Fibroblast of pulmonary artery (primary cell): ENCODE results near the gene LDLR.
"Not testable (repeated sequence)": the region's sequence is repeated elsewhere in the genome, so short reads cannot be mapped to it uniquely, and the experiment has no call there.

ENCODE experiments used
- DNase-seq: peaks from one replicate; pipeline ENCODE4 v3.0.0-alpha.2; 2010; ENCODE audit warnings: low read depth
- H3K4me3 ChIP-seq: replicated peaks from 2 replicates; pipeline ENCODE4 v1.5.1; 2011; ENCODE audit warnings: low read depth, mild to moderate bottlenecking, control low read depth, low read length, moderate library complexity
- TF ChIP-seq, protein P1 (sequence below): IDR thresholded peaks from 2 replicates; pipeline ENCODE4 v1.5.1; 2011; ENCODE audit warnings: mild to moderate bottlenecking, control low read depth, low read length, inconsistent platforms; ENCODE audit errors: missing control alignments

LDLR gene

DNA sequence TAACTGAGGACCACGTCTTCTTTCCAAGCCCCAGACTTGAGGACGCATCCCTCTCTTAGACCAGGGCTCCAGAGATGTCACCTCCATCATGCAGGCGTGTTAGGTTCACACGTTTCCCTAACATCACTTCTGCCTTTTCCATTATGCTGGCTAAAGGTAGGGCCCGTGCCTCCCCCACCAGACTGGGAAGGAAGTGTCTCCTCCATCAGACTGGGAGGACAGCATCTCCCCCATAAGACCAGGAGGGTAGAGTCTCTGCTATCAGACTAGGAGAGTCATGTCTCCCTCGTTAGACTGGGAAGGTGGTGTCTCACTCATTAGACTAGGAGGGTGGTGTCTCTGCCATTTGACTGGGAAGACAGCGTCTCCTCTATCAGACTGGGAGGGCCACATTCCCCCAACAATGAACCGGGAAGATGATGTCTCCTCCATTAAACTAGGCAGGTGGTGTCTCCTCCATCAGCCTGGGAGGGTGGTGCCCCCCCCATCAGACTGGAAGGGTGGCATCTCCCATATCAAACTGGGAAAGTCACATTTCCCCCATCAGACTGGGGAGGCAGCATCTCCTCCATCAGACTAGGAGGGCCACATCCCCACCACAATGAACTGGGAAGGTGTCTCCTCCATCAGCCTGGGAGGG lies 84.4 kb downstream of the LDLR start:
- no peak for DNase-seq
- TF ChIP-seq, protein P1, sequence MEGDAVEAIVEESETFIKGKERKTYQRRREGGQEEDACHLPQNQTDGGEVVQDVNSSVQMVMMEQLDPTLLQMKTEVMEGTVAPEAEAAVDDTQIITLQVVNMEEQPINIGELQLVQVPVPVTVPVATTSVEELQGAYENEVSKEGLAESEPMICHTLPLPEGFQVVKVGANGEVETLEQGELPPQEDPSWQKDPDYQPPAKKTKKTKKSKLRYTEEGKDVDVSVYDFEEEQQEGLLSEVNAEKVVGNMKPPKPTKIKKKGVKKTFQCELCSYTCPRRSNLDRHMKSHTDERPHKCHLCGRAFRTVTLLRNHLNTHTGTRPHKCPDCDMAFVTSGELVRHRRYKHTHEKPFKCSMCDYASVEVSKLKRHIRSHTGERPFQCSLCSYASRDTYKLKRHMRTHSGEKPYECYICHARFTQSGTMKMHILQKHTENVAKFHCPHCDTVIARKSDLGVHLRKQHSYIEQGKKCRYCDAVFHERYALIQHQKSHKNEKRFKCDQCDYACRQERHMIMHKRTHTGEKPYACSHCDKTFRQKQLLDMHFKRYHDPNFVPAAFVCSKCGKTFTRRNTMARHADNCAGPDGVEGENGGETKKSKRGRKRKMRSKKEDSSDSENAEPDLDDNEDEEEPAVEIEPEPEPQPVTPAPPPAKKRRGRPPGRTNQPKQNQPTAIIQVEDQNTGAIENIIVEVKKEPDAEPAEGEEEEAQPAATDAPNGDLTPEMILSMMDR = no peak
- H3K4me3 ChIP-seq = no peak overlapping the region

DNA sequence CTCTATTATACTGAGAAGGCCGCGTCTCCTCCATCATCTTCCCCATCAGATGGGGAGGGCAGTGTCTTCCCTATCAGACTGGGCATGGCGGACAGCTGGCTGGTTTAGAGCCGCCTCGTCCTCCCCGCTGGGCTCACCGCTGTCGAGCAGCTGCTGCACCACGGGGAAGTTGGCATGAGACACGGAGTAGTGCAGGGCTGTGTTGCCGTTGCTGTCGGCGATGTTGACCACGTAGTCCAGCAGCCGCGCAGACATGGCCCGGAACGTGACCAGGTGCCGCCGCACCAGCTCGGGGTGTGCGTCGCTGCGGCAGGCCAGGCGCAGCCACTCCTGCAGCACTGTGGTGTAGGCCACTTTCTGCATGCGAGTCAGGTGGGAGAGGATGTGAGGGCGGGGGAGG lies 85.1 kb downstream of the LDLR start:
- H3K4me3 ChIP-seq = no peak overlapping the region
- TF ChIP-seq, protein P1 = no peak

DNA sequence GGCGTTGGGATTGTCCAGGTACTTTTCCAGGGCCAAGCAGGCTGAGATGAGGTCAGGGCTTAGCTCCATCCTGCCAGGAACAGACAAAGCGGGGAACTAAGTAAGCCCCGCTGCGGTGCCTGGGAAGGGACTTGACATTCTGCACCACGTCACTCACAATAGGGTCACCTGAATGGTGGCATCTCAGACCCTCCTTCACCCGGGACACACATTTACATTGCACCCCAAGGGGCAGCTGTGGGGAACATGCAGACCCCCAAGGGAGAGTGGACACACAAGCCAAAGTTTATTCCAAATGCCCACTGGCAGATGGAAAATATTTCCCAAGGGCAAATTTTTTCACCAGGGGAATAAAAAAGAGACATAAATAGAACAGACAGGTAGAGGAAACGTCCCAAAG lies 86.7 kb downstream of the LDLR start:
- no peak overlapping the region for H3K4me3 ChIP-seq
- TF ChIP-seq, protein P1 = no peak
- no peak for DNase-seq

More for the DNA sequence above, 85.1 kb downstream of the LDLR start:
- no peak for DNase-seq

DNA sequence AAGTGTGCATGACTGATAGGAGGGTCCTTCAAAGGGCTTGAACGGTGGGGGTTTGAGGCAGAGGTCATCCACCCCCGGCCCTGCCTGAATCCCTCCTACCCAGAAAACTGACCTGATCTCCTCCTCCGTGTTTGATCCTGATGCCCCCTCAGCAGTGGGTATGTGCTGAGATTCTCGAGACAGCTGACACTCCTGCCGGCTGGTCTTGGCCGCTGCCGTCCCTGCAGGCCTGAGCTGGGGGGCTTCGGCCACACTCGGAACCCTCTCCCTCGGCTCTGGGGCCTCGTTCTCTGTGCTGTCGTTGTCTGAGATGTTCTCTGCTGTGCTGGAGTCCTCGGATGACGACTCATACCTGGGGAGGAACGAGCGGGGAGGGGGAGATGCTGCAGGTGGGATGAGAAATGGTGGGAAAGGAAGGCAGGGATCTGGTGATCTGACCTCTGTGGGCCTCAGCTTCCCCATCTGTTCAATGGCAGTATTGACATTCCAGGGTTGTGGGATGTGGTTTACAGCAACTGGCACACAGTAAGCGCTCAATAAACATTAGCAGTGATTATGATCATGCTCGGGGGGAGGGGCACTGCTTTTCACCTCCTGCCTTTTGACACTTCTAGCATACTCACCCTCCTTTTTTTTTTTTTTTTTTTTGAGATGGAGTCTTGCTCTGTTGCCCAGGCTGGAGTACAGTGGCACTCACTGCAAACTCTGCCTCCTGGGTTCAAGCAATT lies 87.4 kb downstream of the LDLR start:
- H3K4me3 ChIP-seq = no peak overlapping the region
- no peak for DNase-seq
- TF ChIP-seq, protein P1 = no peak

DNA sequence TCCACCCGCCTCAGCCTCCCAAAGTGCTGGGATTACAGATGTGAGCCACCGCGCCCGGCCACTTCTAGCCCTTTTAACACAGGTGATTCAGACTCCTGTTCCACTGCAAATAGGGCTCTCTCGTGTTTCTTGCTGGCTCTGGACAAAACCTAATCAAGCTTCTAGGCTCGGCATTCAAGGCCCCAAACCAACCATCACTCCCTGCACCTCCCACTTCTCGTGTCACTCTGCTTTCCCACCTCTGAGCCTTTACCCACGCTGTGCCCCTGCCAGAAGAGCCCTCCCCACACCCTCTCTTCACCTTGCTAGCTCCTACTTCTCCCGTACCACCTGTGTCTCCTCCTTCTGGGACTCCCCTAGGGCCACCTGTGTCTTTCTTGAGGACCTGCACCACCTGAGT lies 88.3 kb downstream of the LDLR start:
- no peak overlapping the region for H3K4me3 ChIP-seq
- TF ChIP-seq, protein P1 = no peak
- DNase-seq = no peak

DNA sequence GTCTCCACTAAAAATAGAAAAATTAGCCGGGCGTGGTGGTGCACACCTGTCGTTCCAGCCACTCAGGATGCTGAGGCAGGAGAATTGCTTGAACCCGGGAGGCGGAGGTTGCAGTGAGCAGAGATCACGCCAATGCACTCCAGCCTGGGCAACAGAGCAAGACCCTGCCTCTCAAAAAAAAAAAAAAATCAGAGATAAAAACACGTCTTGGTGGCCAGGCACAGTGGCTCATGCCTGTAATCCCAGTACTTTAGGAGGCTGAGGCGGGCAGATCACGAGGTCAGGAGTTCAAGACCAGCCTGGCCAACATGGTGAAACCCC lies 89.8 kb downstream of the LDLR start:
- not testable (repeated sequence) for H3K4me3 ChIP-seq, DNase-seq

DNA sequence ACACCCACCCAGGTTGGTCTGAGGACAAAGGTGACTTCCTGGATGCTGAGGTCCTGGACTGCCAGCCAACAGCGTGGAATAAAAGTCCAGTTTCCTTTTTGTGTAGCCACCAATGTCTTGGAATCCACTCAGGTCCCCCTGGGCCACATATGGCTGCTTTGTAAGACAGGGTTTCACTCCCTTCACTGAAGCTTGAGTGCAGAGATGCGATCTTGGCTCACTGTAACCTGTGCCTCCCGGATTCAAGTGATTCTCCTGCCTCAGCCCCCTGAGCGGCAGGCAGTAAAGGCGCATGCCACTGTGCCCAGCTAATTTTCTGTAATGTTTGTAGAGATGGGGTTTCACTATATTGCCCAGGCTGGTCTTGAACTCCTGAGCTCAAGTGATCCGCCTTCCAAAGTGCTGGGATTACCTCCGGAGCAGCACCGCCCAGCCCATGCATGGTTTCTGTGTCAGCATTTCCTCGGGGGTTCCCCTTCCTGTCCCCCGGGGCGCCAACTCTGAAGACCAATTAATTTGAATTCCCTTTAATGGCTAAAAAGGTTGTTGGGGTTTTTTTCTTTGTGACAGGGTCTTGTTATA lies 90.5 kb downstream of the LDLR start:
- DNase-seq = no peak
- H3K4me3 ChIP-seq = no peak overlapping the region
- TF ChIP-seq, protein P1 = no peak
